HCT116 (cell line): ENCODE measurements around the gene OSCAR. TPM values are rescaled to one million over a fixed set of nuclear protein-coding genes. Genes with fewer than 3 reads are reported as not detected.
A peak's percentile ranks its signal among the peaks of the same experiment; 100 is the strongest.

Experiments used
- ATAC-seq: fragments of 200-7000 bp; cut with Tn5 transposase; 2 replicates; pipeline ENCODE4 v1.9.1; 2020; ENCODE audit warnings: mild to moderate bottlenecking, moderate library complexity
- Bru-seq: library from RNA; stranded (reverse); fragments of 400-500 nt; gene quantifications from one replicate; lab custom pipeline; 2021; lab: Mats Ljungman, UMichigan
- BruChase-seq, 2 experiments: library from RNA; stranded (reverse); fragments of 400-500 nt; gene quantifications; one replicate each; lab custom pipeline; 2021; lab: Mats Ljungman, UMichigan
- BruUV-seq: library from RNA; stranded (reverse); fragments of 400-500 nt; replicated peaks from 2 replicates; lab custom pipeline; 2021; lab: Mats Ljungman, UMichigan
- CTCF ChIA-PET: fragments of 300-600 bp; sonication (Branson Sonifier 250); formaldehyde crosslinking; loops from one replicate; lab custom pipeline; 2021; ENCODE audit warnings: antibody characterized with exemption; lab: Charles Lee
- POLR2A ChIA-PET: fragments of 300-600, 350-600 bp; sonication (Branson Sonifier 250); formaldehyde crosslinking; loops from one replicate; lab custom pipeline; 2021; ENCODE audit warnings: antibody characterized with exemption; lab: Charles Lee
- RAD21 ChIA-PET, 2 experiments: fragments of 300-600 bp; sonication (Branson Sonifier 250); formaldehyde crosslinking; loops; one replicate each; lab custom pipeline; 2023; ENCODE audit warnings: low total read pairs in 2 of 2; ENCODE audit not compliant: uncharacterized antibody in 2 of 2, unreplicated experiment in 2 of 2, low non-redundant PET in 1 of 2; lab: Charles Lee
- DNase-seq: peaks from one replicate; pipeline ENCODE4 v3.0.0-alpha.2; 2010; ENCODE audit warnings: low read depth, low spot score
- H2AFZ ChIP-seq: fragments of 200-600 bp; shearing (Covaris generic), sonication (generic); 2 replicates; pipeline ENCODE4 v1.6.1; 2017; ENCODE audit warnings: low read depth, mixed run types, mixed read lengths, antibody characterized with exemption, low read length; ENCODE audit not compliant: poor library complexity, severe bottlenecking
- H3K27ac ChIP-seq: 2 replicates; pipeline ENCODE4 v1.5.1; 2012; ENCODE audit warnings: low read depth, low read length
- H3K27me3 ChIP-seq: fragments of 200-600 bp; sonication (generic); 2 replicates; pipeline ENCODE4 v1.6.1; 2016; ENCODE audit warnings: mixed run types, low read length, mixed read lengths; ENCODE audit not compliant: insufficient read depth
- H3K36me3 ChIP-seq, 2 experiments: fragments of 200-500 bp in 1 of 2; fragments of 200-600 bp in 1 of 2; sonication (Bioruptor generic) in 1 of 2; sonication (generic) in 1 of 2; 2 replicates each; pipeline versions ENCODE4 v1.5.1 to v1.6.1; 2014 to 2016; ENCODE audit warnings: low read length in 2 of 2, inconsistent platforms in 1 of 2, mixed read lengths in 1 of 2, mixed run types in 1 of 2; ENCODE audit not compliant: insufficient read depth in 2 of 2, control insufficient read depth in 1 of 2
- H3K4me1 ChIP-seq, 2 experiments: fragments of 200-600 bp in 1 of 2; sonication (generic) in 1 of 2; 2 replicates each; pipeline versions ENCODE4 v1.5.1 to v1.6.1; 2012 to 2017; ENCODE audit warnings: low read length in 2 of 2, inconsistent platforms in 1 of 2, mild to moderate bottlenecking in 1 of 2, mixed read lengths in 1 of 2, mixed run types in 1 of 2, moderate library complexity in 1 of 2; ENCODE audit not compliant: insufficient read depth in 2 of 2, control insufficient read depth in 1 of 2
- H3K4me2 ChIP-seq: fragments of 200-600 bp; sonication (generic); 2 replicates; pipeline ENCODE4 v1.6.1; 2017; ENCODE audit warnings: mixed run types, low read length, mixed read lengths
- H3K4me3 ChIP-seq, 2 experiments: fragments of 200-600 bp in 1 of 2; sonication (generic) in 1 of 2; replicated peaks in 1 of 2; 2 replicates each; pipeline ENCODE4 v1.5.1; 2011 to 2016; ENCODE audit warnings: low read length in 2 of 2, control low read depth in 1 of 2, low read depth in 1 of 2, mild to moderate bottlenecking in 1 of 2, mixed read lengths in 1 of 2, mixed run types in 1 of 2
- H3K79me2 ChIP-seq: fragments of 200-600 bp; sonication (generic); 2 replicates; pipeline ENCODE4 v1.6.1; 2017; ENCODE audit warnings: mild to moderate bottlenecking, mixed run types, low read length, moderate library complexity, mixed read lengths; ENCODE audit not compliant: insufficient read depth
- H3K9ac ChIP-seq: fragments of 200-600 bp; sonication (generic); 2 replicates; pipeline ENCODE4 v1.6.1; 2016; ENCODE audit warnings: low read length, mixed read lengths
- H3K9me2 ChIP-seq: fragments of 200-600 bp; sonication (generic), shearing (Covaris generic); 2 replicates; pipeline ENCODE4 v1.6.1; 2017; ENCODE audit warnings: mixed run types, mild to moderate bottlenecking, moderate library complexity; ENCODE audit not compliant: insufficient read depth
- H3K9me3 ChIP-seq, 2 experiments: fragments of 200-500 bp in 1 of 2; fragments of 200-600 bp in 1 of 2; sonication (Bioruptor generic) in 1 of 2; sonication (generic) in 1 of 2; 2 replicates each; pipeline ENCODE4 v1.6.1; 2014 to 2017; ENCODE audit warnings: low read length in 2 of 2, mixed read lengths in 2 of 2, inconsistent platforms in 1 of 2, low read depth in 1 of 2, mild to moderate bottlenecking in 1 of 2, mixed run types in 1 of 2, moderate library complexity in 1 of 2; ENCODE audit not compliant: control insufficient read depth in 1 of 2, insufficient read depth in 1 of 2
- H4K20me1 ChIP-seq: fragments of 200-600 bp; sonication (generic), shearing (Covaris generic); 2 replicates; pipeline ENCODE4 v1.6.1; 2017; ENCODE audit warnings: mixed run types, mild to moderate bottlenecking, moderate library complexity; ENCODE audit not compliant: insufficient read depth
- CBX3 ChIP-seq: IDR thresholded peaks from 2 replicates; pipeline ENCODE4 v1.6.1; 2012; ENCODE audit warnings: low read depth
- CEBPB ChIP-seq: IDR thresholded peaks from 2 replicates; pipeline ENCODE4 v1.6.1; 2012; ENCODE audit warnings: low read depth
- EGR1 ChIP-seq: IDR thresholded peaks from 2 replicates; pipeline ENCODE4 v1.6.1; 2012; ENCODE audit warnings: low read depth
- EZH2 ChIP-seq: fragments of 200-600 bp; sonication (generic); IDR thresholded peaks from 2 replicates; pipeline ENCODE4 v1.6.1; 2017; ENCODE audit warnings: antibody characterized with exemption, mixed run types
- EZH2phosphoT487 ChIP-seq: fragments of 200-600 bp; IDR thresholded peaks from 2 replicates; pipeline ENCODE4 v1.6.1; 2018; ENCODE audit warnings: antibody characterized with exemption, borderline replicate concordance
- FOSL1 ChIP-seq: IDR thresholded peaks from 2 replicates; pipeline ENCODE4 v1.6.1; 2012; ENCODE audit warnings: low read depth
- JUND ChIP-seq: IDR thresholded peaks from 2 replicates; pipeline ENCODE4 v1.6.1; 2012
- POLR2A ChIP-seq: IDR thresholded peaks from 2 replicates; pipeline ENCODE4 v1.7.0; 2011; ENCODE audit warnings: borderline replicate concordance; ENCODE audit not compliant: insufficient read depth, insufficient read length; ENCODE audit errors: extremely low read depth
- REST ChIP-seq: IDR thresholded peaks from 2 replicates; pipeline ENCODE4 v1.6.1; 2012; ENCODE audit warnings: low read depth
- SIN3A ChIP-seq: IDR thresholded peaks from 2 replicates; pipeline ENCODE4 v1.6.1; 2012; ENCODE audit warnings: low read depth
- SP1 ChIP-seq: IDR thresholded peaks from 2 replicates; pipeline ENCODE4 v1.6.1; 2012; ENCODE audit warnings: low read depth
- ZBTB33 ChIP-seq: IDR thresholded peaks from 2 replicates; pipeline ENCODE4 v1.6.1; 2011; ENCODE audit warnings: mild to moderate bottlenecking, low read length, moderate library complexity; ENCODE audit not compliant: insufficient replicate concordance; ENCODE audit errors: extremely low read depth
- ZFX ChIP-seq: fragments of 450-650 bp; IDR thresholded peaks from 2 replicates; pipeline ENCODE4 v1.6.1; 2017
- intact Hi-C: fragments of 100-400 bp; cut with micrococcal nuclease; formaldehyde crosslinking; loops from 2 replicates; pipeline ENCODE4 v1.10.0; 2022
- long read RNA-seq: library from polyadenylated mRNA; unstranded; transcript quantifications from one replicate; pipeline ENCODE4 v2.0.0, GENCODE V29; 2021; ENCODE audit not compliant: unreplicated experiment
- polyA plus RNA-seq: library from polyadenylated mRNA; unstranded; fragments of >200 nt; gene quantifications from 2 replicates; pipeline ENCODE4 v1.2.1, GENCODE V29; 2012; ENCODE audit warnings: missing spikeins
- total RNA-seq: library from RNA; stranded (reverse); gene quantifications from one replicate; pipeline ENCODE4 v1.2.1, GENCODE V29; 2021; ENCODE audit not compliant: unreplicated experiment
- TF ChIP-seq, protein P1 (sequence below), 3 experiments: fragments of 200-600 bp in 1 of 3; sonication (generic) in 1 of 3; IDR thresholded peaks in 2 of 3; conservative IDR thresholded peaks in 1 of 3; 2 replicates each; pipeline ENCODE4 v1.5.1; 2012 to 2017; ENCODE audit warnings: low read depth in 2 of 3, low read length in 2 of 3, antibody characterized with exemption in 1 of 3, borderline replicate concordance in 1 of 3, control low read depth in 1 of 3, mild to moderate bottlenecking in 1 of 3, mixed read lengths in 1 of 3, mixed run types in 1 of 3, moderate library complexity in 1 of 3; ENCODE audit not compliant: insufficient read depth in 1 of 3

The OSCAR gene, protein sequence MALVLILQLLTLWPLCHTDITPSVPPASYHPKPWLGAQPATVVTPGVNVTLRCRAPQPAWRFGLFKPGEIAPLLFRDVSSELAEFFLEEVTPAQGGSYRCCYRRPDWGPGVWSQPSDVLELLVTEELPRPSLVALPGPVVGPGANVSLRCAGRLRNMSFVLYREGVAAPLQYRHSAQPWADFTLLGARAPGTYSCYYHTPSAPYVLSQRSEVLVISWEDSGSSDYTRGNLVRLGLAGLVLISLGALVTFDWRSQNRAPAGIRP
- total RNA-seq = 0.59 TPM
- polyA plus RNA-seq = 0.45 and 1.1 TPM in 2 replicates
- Bru-seq, nascent RNA = percentile 30 among the genes with signal in this experiment
- percentile 33 among the genes with signal in this experiment for BruChase-seq, experiment 1, labeled RNA remaining after a 6-hour chase
- BruChase-seq, experiment 2, labeled RNA remaining after a 2-hour chase = percentile 31 among the genes with signal in this experiment
- long read RNA-seq = 0 reads

- RAD21 ChIA-PET = no interaction called here
- DNase-seq = no peak
- Histone ChIP-seq H3K36me3 (peaks cover 2 to 7% of the 10 kb centered on the region in 2 experiments; a peak in 3 of 4 replicates), H2AFZ (no peak within 1 kb of the TSS), H3K27me3 (no peaks in the 10 kb centered on the region), H3K79me2 (peaks cover 29% of the 10 kb centered on the region), H3K27ac (no peak within 1 kb of the TSS), H3K4me3 (no peak within 1 kb of the TSS), H4K20me1 (no peaks in the 10 kb centered on the region), H3K4me2 (no peak within 1 kb of the TSS), H3K9me3 (no peaks in the 10 kb centered on the region), H3K9ac (no peak within 1 kb of the TSS), H3K9me2 (no peaks in the 10 kb centered on the region), H3K4me1 (peaks cover 5 to 21% of the 10 kb centered on the region in 2 experiments; a peak in 3 of 4 replicates)
- TF ChIP-seq JUND (no peak), REST (no peak), FOSL1 (no peak), CEBPB (no peak), SIN3A (no peak), SP1 (no peak), EGR1 (no peak), EZH2phosphoT487 (no peak), CBX3 (no peak), EZH2 (no peak), ZBTB33 (no peak), ZFX (no peak), POLR2A (no peak)
- TF ChIP-seq, protein P1, sequence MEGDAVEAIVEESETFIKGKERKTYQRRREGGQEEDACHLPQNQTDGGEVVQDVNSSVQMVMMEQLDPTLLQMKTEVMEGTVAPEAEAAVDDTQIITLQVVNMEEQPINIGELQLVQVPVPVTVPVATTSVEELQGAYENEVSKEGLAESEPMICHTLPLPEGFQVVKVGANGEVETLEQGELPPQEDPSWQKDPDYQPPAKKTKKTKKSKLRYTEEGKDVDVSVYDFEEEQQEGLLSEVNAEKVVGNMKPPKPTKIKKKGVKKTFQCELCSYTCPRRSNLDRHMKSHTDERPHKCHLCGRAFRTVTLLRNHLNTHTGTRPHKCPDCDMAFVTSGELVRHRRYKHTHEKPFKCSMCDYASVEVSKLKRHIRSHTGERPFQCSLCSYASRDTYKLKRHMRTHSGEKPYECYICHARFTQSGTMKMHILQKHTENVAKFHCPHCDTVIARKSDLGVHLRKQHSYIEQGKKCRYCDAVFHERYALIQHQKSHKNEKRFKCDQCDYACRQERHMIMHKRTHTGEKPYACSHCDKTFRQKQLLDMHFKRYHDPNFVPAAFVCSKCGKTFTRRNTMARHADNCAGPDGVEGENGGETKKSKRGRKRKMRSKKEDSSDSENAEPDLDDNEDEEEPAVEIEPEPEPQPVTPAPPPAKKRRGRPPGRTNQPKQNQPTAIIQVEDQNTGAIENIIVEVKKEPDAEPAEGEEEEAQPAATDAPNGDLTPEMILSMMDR (IDR thresholded peaks at IDR 0.05 in 2 of 3, conservative IDR thresholded peaks at IDR 0.05 in 1 of 3; ENCODE audit: borderline replicate concordance in 1 of 3, insufficient read depth in 1 of 3, low read depth in 2 of 3, low read length in 2 of 3) = no peak
- no TSS peak for BruUV-seq
- intact Hi-C loops = no loop called here
- CTCF ChIA-PET = no interaction called here
- no peak for ATAC-seq
- POLR2A ChIA-PET = no interaction called here
Observed at GRCh38 chr19:54100561-54100960, at the start of gene OSCAR. OSCAR (minus strand) TSS chr19:54100803; CDS start chr19:54100792, 11 bp downstream.
